ENCODE data around the gene DHX35.

DNA sequence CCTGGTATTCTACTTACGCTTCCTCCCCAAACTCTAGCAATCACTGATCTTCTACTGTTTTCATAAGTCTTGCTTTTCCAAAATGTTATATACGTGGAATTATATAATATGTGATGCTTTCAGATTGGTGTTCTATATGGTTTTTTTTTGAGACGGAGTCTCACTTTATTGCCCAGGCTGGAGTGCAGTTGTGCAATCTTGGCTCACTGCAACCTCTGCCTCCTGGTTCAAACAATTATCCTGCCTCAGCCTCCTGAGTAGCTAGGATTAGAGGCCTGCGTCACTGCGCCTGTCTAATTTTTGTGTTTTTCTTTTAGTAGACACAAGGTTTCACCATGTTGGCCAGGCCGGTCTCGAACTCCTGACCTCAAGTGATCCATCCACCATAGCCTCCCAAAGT, 46.8 kb upstream of the DHX35 start:
- TF ChIP-seq CTCF (conservative IDR thresholded peaks at IDR 0.05 in 1 of 2, IDR thresholded peaks at IDR 0.05 in 1 of 2; ENCODE audit: extremely low read depth in 1 of 2, insufficient read depth in 1 of 2, low read depth in 1 of 2, low read length in 2 of 2) (no peak), EZH2 (IDR thresholded peaks at IDR 0.05; ENCODE audit: borderline replicate concordance, low read length) (no peak)
